Kidney epithelial cell (primary cell): Measurements from ENCODE around the gene PGLYRP2. TPM values are rescaled to one million over a fixed set of nuclear protein-coding genes. Genes with fewer than 3 reads are reported as not detected.
"Not testable (repeated sequence)": the region's sequence is repeated elsewhere in the genome, so short reads cannot be mapped to it uniquely, and the experiment has no call there.

ENCODE experiments used
- DNase-seq: peaks from one replicate; pipeline ENCODE4 v3.0.0-alpha.2; 2010; ENCODE audit warnings: low read depth
- H3K27me3 ChIP-seq: 2 replicates; pipeline ENCODE4 v1.6.0; 2011; ENCODE audit warnings: low read length; ENCODE audit not compliant: control insufficient read depth, insufficient read depth
- H3K36me3 ChIP-seq: 2 replicates; pipeline ENCODE4 v1.5.1; 2011; ENCODE audit warnings: low read length; ENCODE audit not compliant: control insufficient read depth, insufficient read depth
- H3K4me3 ChIP-seq: 2 replicates; pipeline ENCODE4 v1.5.1; 2011; ENCODE audit warnings: low read depth, mild to moderate bottlenecking, control low read depth, low read length
- CTCF ChIP-seq: IDR thresholded peaks from 2 replicates; pipeline ENCODE4 v1.5.1; 2011; ENCODE audit warnings: mild to moderate bottlenecking, moderate library complexity, low read length, control low read depth, inconsistent platforms; ENCODE audit not compliant: insufficient read depth, poor library complexity, severe bottlenecking
- total RNA-seq: library from RNA; depleted of rRNA; stranded (reverse); fragments of >200 nt; gene quantifications from 2 replicates; pipeline ENCODE4 v1.2.3, GENCODE V29; 2015

The PGLYRP2 gene
- total RNA-seq, 1 donor from 2014 or later, result not detected

GRCh38 chr19:15519433-15519976, 40.2 kb upstream of the PGLYRP2 start:
- no peak for TF ChIP-seq CTCF
- H3K4me3 ChIP-seq, result no peak overlapping the region
- no peak for DNase-seq
- H3K36me3 ChIP-seq, result no peaks in the 10 kb centered on the region
- H3K27me3 ChIP-seq, result no peaks in the 10 kb centered on the region

GRCh38 chr19:15517778-15518177, 38.5 kb upstream of the PGLYRP2 start:
- TF ChIP-seq CTCF, result no peak
- H3K4me3 ChIP-seq, result no peak overlapping the region
- H3K36me3 ChIP-seq, result no peaks in the 10 kb centered on the region
- no peak for DNase-seq
- H3K27me3 ChIP-seq, result no peaks in the 10 kb centered on the region

GRCh38 chr19:15516363-15516762, 37.1 kb upstream of the PGLYRP2 start:
- no peak for TF ChIP-seq CTCF
- H3K27me3 ChIP-seq, result no peaks in the 10 kb centered on the region

GRCh38 chr19:15515227-15515625, 35.9 kb upstream of the PGLYRP2 start:
- not testable (repeated sequence) for H3K36me3 ChIP-seq, H3K27me3 ChIP-seq, DNase-seq, H3K4me3 ChIP-seq

More at GRCh38 chr19:15516363-15516762, 37.1 kb upstream of the PGLYRP2 start:
- Histone ChIP-seq H3K36me3 (no peaks in the 10 kb centered on the region), H3K4me3 (no peak overlapping the region)
- no peak for DNase-seq

GRCh38 chr19:15511671-15512424, 32.5 kb upstream of the PGLYRP2 start:
- Histone ChIP-seq H3K36me3 (no peaks in the 10 kb centered on the region), H3K4me3 (no peak overlapping the region), H3K27me3 (peaks cover 22% of the 10 kb centered on the region)
- TF ChIP-seq CTCF, result no peak
- DNase-seq, result no peak

- DNase-seq, result no peak
- Histone ChIP-seq H3K4me3 (no peak within 1 kb of the TSS), H3K36me3 (no peaks in the 10 kb centered on the region), H3K27me3 (peaks cover 22% of the 10 kb centered on the region)
- TF ChIP-seq CTCF, result no peak
These were observed 28.9 kb upstream of the PGLYRP2 start, which contains the start of gene CYP4F22 for GRCh38 chr19:15508035-15508710. TSS of gene CYP4F22 (plus strand) at chr19:15508525. CDS start at chr19:15525337, 16,812 bp downstream.
